Small intestine (tissue), 7 donors: Measurements from ENCODE around the gene OXLD1. TPM values are rescaled to one million over a fixed set of nuclear protein-coding genes. Genes with fewer than 3 reads are reported as not detected.
A peak's percentile ranks its signal among the peaks of the same experiment; 100 is the strongest.
"Not testable (repeated sequence)": the region's sequence is repeated elsewhere in the genome, so short reads cannot be mapped to it uniquely, and the experiment has no call there.

Experiments used
- DNase-seq, 2 donors: peaks; one replicate each; pipeline versions ENCODE4 v3.0.0 to v3.0.0-alpha.2; 2013
- FAIRE-seq: peaks from 2 replicates; lab custom pipeline; 2012; peaks lifted over from hg19 to GRCh38; lab: Jason Lieb, UNC
- H3K27ac ChIP-seq, 3 donors: one replicate each; pipeline ENCODE4 v1.5.1; 2013; ENCODE audit warnings: low read length in 2 of 3, mild to moderate bottlenecking in 2 of 3, control low read depth in 1 of 3, inconsistent platforms in 1 of 3, low read depth in 1 of 3, moderate library complexity in 1 of 3
- H3K27me3 ChIP-seq, 3 donors: one replicate each; pipeline ENCODE4 v1.6.1; 2013; ENCODE audit warnings: low read length in 3 of 3, inconsistent platforms in 1 of 3; ENCODE audit not compliant: control insufficient read depth in 3 of 3, insufficient read depth in 3 of 3
- H3K36me3 ChIP-seq, 3 donors: one replicate each; pipeline ENCODE4 v1.6.1; 2013; ENCODE audit warnings: low read length in 3 of 3, inconsistent platforms in 1 of 3, low read depth in 1 of 3, mild to moderate bottlenecking in 1 of 3, moderate library complexity in 1 of 3; ENCODE audit not compliant: control insufficient read depth in 3 of 3, insufficient read depth in 2 of 3
- H3K4me1 ChIP-seq, 3 donors: one replicate each; pipeline ENCODE4 v1.6.1; 2013; ENCODE audit warnings: low read length in 2 of 3, inconsistent platforms in 1 of 3, low read depth in 1 of 3, mild to moderate bottlenecking in 1 of 3, moderate library complexity in 1 of 3; ENCODE audit not compliant: control insufficient read depth in 3 of 3, insufficient read depth in 2 of 3
- H3K4me3 ChIP-seq, 3 donors: one replicate each; pipeline ENCODE4 v1.5.1; 2013; ENCODE audit warnings: low read length in 3 of 3, control low read depth in 1 of 3, inconsistent platforms in 1 of 3, low read depth in 1 of 3, mild to moderate bottlenecking in 1 of 3, moderate library complexity in 1 of 3
- H3K9me3 ChIP-seq, 2 donors: one replicate each; pipeline ENCODE4 v1.6.1; 2013; ENCODE audit warnings: low read depth in 1 of 2, low read length in 1 of 2; ENCODE audit not compliant: control insufficient read depth in 2 of 2, insufficient read depth in 1 of 2
- WGBS, 3 donors: extraction: QIAGEN DNeasy Blood & Tissue Kit; methylation state at CpG; one replicate each; pipeline ENCODE4 v1.1.7; 2013; 5-methylcytosine and 5-hydroxymethylcytosine counted together
- polyA plus RNA-seq, 4 donors: library from polyadenylated mRNA; stranded (reverse) in 3 of 4; unstranded in 1 of 4; fragments of 200-250 nt in 3 of 4; fragments of 120-200 nt in 1 of 4; gene quantifications; one replicate each; pipeline versions ENCODE4 v1.2.1 to v1.2.3, GENCODE V29; 2013
- donor health status: healthy with polysubstance abuse.
- donor health status: control.
- donor health status: control.
- donor health status: Bipolar disorder and iron deficiency.
- donor health status: healthy.

Gene OXLD1
- polyA plus RNA-seq, 4 donors, result 22.1 to 76.0 (median 65.2) TPM

DNA sequence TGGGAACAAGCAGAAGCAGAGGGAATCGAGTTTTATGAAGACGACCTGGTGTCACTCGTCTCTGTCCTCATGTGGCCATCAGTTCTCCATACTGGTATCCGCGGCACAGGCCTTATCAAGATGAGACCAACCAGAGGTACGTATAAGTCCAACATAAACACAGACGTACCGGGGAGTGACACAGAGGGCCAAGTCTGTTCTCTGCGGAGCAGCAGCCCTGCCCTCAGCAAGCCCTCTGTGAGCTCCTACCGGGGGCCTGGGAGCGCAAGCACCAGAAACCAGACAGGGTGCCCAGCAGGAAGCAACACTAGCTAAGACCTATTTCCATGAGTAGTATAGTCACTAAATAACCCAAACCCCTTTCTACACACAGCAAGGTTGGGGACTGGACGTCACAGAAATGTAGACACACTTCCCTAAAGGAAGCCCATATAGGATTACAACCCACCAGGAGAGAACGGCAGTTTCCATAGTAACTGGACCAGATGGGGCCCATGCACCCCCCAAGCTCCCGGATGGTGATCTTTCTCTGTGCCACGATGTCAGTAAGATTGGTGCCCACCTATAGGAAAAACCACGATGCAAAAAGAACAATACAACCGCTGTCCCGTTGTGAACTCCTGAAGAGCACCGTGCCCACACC is 16.3 kb upstream of the OXLD1 start:
- Histone ChIP-seq H3K4me3 (peak overlapping the region; percentile 81 to 97 (median 95)), H3K9me3 (no peaks in the 10 kb centered on the region), H3K27me3 (no peaks in the 10 kb centered on the region), H3K36me3 (peaks cover 0 to 53% (median 7%) of the 10 kb centered on the region in 3 donors), H3K4me1 (peaks cover 0 to 13% (median 4%) of the 10 kb centered on the region in 3 donors), H3K27ac (peak overlapping the region in 1 of 3 donors; percentile 64)
- WGBS, 3 donors, result 30 to 41% (median 36%) methylated on average over 18 to 19 of the region's 19 CpGs
- DNase-seq, result peak in 1 of 2 donors; percentile 19
- no peak for FAIRE-seq

DNA sequence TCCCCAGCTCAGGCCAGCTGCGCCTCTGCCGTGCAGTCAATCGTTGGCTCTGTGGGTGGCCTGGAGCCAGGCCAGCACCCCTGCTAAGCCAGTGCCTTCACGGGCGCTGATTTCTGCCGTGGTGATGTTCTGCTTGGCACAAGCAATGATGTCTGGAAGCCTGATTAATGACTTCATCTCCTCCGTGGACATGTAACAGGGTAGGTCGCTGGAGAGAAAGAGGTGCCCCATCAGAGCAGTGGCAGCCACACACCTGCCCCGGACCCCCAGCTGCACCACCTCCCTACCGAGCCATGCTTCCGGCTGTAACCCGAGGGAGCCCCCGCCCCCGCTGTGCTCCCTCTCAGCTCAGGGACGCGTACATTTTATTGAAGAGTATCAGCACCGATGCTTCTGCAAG is 15.3 kb upstream of the OXLD1 start:
- Histone ChIP-seq H3K27me3 (no peaks in the 10 kb centered on the region), H3K9me3 (peaks cover 0 to 1% of the 10 kb centered on the region in 2 donors), H3K36me3 (peaks cover 0 to 43% (median under 1%) of the 10 kb centered on the region in 3 donors), H3K4me1 (peaks cover 0 to 13% (median 4%) of the 10 kb centered on the region in 3 donors), H3K4me3 (no peak overlapping the region), H3K27ac (no peak overlapping the region)
- FAIRE-seq (no peak), DNase-seq (no peak)
- 82 to 86% (median 84%) methylated on average over 17 of the region's 17 CpGs for WGBS, 3 donors

GRCh38 chr17:81680150-81680549 is 13.7 kb upstream of the OXLD1 start:
- H3K9me3 ChIP-seq, result peaks cover 0 to 5% of the 10 kb centered on the region in 2 donors
- WGBS, 3 donors, result 46 to 84% (median 74%) methylated on average over 11 of the region's 11 CpGs
- no peak for DNase-seq
- H3K27ac ChIP-seq, result no peak overlapping the region
- no peak overlapping the region for H3K4me3 ChIP-seq
- H3K4me1 ChIP-seq, result peaks cover 0 to 8% (median 4%) of the 10 kb centered on the region in 3 donors
- peaks cover 0 to 32% (median 0%) of the 10 kb centered on the region in 3 donors for H3K36me3 ChIP-seq
- no peak for FAIRE-seq
- H3K27me3 ChIP-seq, result no peaks in the 10 kb centered on the region

DNA sequence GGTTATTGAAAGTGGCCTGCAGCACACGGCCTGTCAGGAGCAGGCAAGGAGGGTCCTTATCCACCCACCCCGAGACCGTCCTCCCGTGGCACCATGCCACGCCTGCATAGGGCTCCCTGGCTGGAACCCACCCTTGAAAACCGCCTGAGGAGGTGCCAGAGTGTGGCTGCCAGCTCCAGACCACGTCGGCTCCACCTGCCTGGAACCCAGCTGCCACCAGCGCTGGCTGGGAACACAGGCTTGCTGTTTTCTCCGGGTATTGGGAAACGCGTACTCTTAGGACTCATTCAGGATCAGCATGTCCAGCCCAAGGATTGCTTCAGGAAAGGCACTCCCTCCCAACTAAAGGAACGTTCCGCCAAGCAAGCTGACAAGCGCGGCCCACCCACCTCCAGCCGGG is 10.5 kb upstream of the OXLD1 start:
- peaks cover 0 to 53% (median 8%) of the 10 kb centered on the region in 3 donors for H3K36me3 ChIP-seq
- no peak for DNase-seq
- no peak overlapping the region for H3K27ac ChIP-seq
- FAIRE-seq, result no peak
- no peak overlapping the region for H3K4me3 ChIP-seq
- no peaks in the 10 kb centered on the region for H3K4me1 ChIP-seq
- peaks cover 0 to 5% of the 10 kb centered on the region in 2 donors for H3K9me3 ChIP-seq
- H3K27me3 ChIP-seq, result no peaks in the 10 kb centered on the region
- 88 to 95% (median 94%) methylated on average over 17 of the region's 17 CpGs for WGBS, 3 donors

GRCh38 chr17:81675515-81676221 is 9.3 kb upstream of the OXLD1 start:
- H3K4me1 ChIP-seq, H3K9me3 ChIP-seq, H3K27me3 ChIP-seq, DNase-seq, FAIRE-seq, H3K27ac ChIP-seq, H3K4me3 ChIP-seq: not testable (repeated sequence)
- 42 to 49% (median 43%) methylated on average over 17 to 18 of the region's 18 CpGs for WGBS, 3 donors
- H3K36me3 ChIP-seq, result peaks cover 6 to 54% (median 10%) of the 10 kb centered on the region in 3 donors

GRCh38 chr17:81673561-81674258 is 7.3 kb upstream of the OXLD1 start:
- DNase-seq (no peak), FAIRE-seq (no peak)
- no peak overlapping the region for H3K27ac ChIP-seq
- peaks cover 0 to 5% of the 10 kb centered on the region in 2 donors for H3K9me3 ChIP-seq
- H3K27me3 ChIP-seq, result no peaks in the 10 kb centered on the region
- H3K36me3 ChIP-seq, result peaks cover 6 to 64% (median 10%) of the 10 kb centered on the region in 3 donors
- 84 to 89% (median 86%) methylated on average over 18 of the region's 18 CpGs for WGBS, 3 donors
- no peak overlapping the region for H3K4me3 ChIP-seq
- H3K4me1 ChIP-seq, result no peaks in the 10 kb centered on the region

DNA sequence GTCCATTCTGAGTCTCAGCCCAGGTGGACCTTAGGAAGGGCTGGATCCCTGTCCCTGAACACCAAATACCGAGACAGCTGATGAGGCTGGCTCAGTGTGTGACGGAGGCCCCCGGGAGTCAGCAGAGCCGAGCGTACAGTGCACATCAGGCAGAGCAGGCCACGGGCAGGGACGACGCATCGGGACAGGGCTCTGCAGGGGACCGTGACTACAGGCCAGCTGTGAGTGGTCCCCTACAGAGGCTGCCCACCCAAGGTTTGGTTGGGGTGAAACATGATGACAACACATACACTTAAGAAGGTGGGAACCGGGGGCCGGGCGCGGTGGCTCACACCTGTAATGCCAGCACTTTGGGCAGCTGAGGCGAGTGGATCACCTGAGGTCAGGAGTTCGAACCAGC is 6.5 kb upstream of the OXLD1 start:
- 92 to 96% (median 93%) methylated on average over 12 to 16 of the region's 16 CpGs for WGBS, 3 donors
- Histone ChIP-seq H3K36me3 (peaks cover 6 to 71% (median 10%) of the 10 kb centered on the region in 3 donors), H3K4me3 (no peak overlapping the region), H3K27me3 (no peaks in the 10 kb centered on the region), H3K4me1 (peaks cover 0 to 1% (median 0%) of the 10 kb centered on the region in 3 donors), H3K9me3 (peaks cover 0 to 5% of the 10 kb centered on the region in 2 donors), H3K27ac (no peak overlapping the region)
- FAIRE-seq (no peak), DNase-seq (no peak)

- no peak for FAIRE-seq
- Histone ChIP-seq H3K27me3 (no peaks in the 10 kb centered on the region), H3K27ac (no peak overlapping the region), H3K4me3 (no peak overlapping the region), H3K9me3 (peaks cover 0 to 5% of the 10 kb centered on the region in 2 donors), H3K36me3 (peaks cover 6 to 75% (median 10%) of the 10 kb centered on the region in 3 donors), H3K4me1 (peaks cover 0 to 4% (median 3%) of the 10 kb centered on the region in 3 donors)
- 81 to 88% (median 87%) methylated on average over 18 of the region's 18 CpGs for WGBS, 3 donors
- DNase-seq, result no peak
Observed at GRCh38 chr17:81672504-81672903, 6.1 kb upstream of the OXLD1 start.
